HCT116 (cell line): ENCODE results near the gene IGFBP7. TPM values are rescaled to one million over a fixed set of nuclear protein-coding genes. Genes with fewer than 3 reads are reported as not detected.

Experiments
- ATAC-seq: fragments of 200-7000 bp; cut with Tn5 transposase; 2 replicates; pipeline ENCODE4 v1.9.1; 2020; ENCODE audit warnings: mild to moderate bottlenecking, moderate library complexity
- BruUV-seq: library from RNA; stranded (reverse); fragments of 400-500 nt; replicated peaks from 2 replicates; lab custom pipeline; 2021; lab: Mats Ljungman, UMichigan
- CTCF ChIA-PET: fragments of 300-600 bp; sonication (Branson Sonifier 250); formaldehyde crosslinking; loops from one replicate; lab custom pipeline; 2021; ENCODE audit warnings: antibody characterized with exemption; lab: Charles Lee
- POLR2A ChIA-PET: fragments of 300-600, 350-600 bp; sonication (Branson Sonifier 250); formaldehyde crosslinking; loops from one replicate; lab custom pipeline; 2021; ENCODE audit warnings: antibody characterized with exemption; lab: Charles Lee
- RAD21 ChIA-PET, 2 experiments: fragments of 300-600 bp; sonication (Branson Sonifier 250); formaldehyde crosslinking; loops; one replicate each; lab custom pipeline; 2023; ENCODE audit warnings: low total read pairs in 2 of 2; ENCODE audit not compliant: uncharacterized antibody in 2 of 2, unreplicated experiment in 2 of 2, low non-redundant PET in 1 of 2; lab: Charles Lee
- DNase-seq: peaks from one replicate; pipeline ENCODE4 v3.0.0-alpha.2; 2010; ENCODE audit warnings: low read depth, low spot score
- H2AFZ ChIP-seq: fragments of 200-600 bp; shearing (Covaris generic), sonication (generic); 2 replicates; pipeline ENCODE4 v1.6.1; 2017; ENCODE audit warnings: low read depth, mixed run types, mixed read lengths, antibody characterized with exemption, low read length; ENCODE audit not compliant: poor library complexity, severe bottlenecking
- H3K27ac ChIP-seq: 2 replicates; pipeline ENCODE4 v1.5.1; 2012; ENCODE audit warnings: low read depth, low read length
- H3K27me3 ChIP-seq: fragments of 200-600 bp; sonication (generic); 2 replicates; pipeline ENCODE4 v1.6.1; 2016; ENCODE audit warnings: mixed run types, low read length, mixed read lengths; ENCODE audit not compliant: insufficient read depth
- H3K36me3 ChIP-seq, 2 experiments: fragments of 200-500 bp in 1 of 2; fragments of 200-600 bp in 1 of 2; sonication (Bioruptor generic) in 1 of 2; sonication (generic) in 1 of 2; 2 replicates each; pipeline versions ENCODE4 v1.5.1 to v1.6.1; 2014 to 2016; ENCODE audit warnings: low read length in 2 of 2, inconsistent platforms in 1 of 2, mixed read lengths in 1 of 2, mixed run types in 1 of 2; ENCODE audit not compliant: insufficient read depth in 2 of 2, control insufficient read depth in 1 of 2
- H3K4me1 ChIP-seq, 2 experiments: fragments of 200-600 bp in 1 of 2; sonication (generic) in 1 of 2; 2 replicates each; pipeline versions ENCODE4 v1.5.1 to v1.6.1; 2012 to 2017; ENCODE audit warnings: low read length in 2 of 2, inconsistent platforms in 1 of 2, mild to moderate bottlenecking in 1 of 2, mixed read lengths in 1 of 2, mixed run types in 1 of 2, moderate library complexity in 1 of 2; ENCODE audit not compliant: insufficient read depth in 2 of 2, control insufficient read depth in 1 of 2
- H3K4me2 ChIP-seq: fragments of 200-600 bp; sonication (generic); 2 replicates; pipeline ENCODE4 v1.6.1; 2017; ENCODE audit warnings: mixed run types, low read length, mixed read lengths
- H3K4me3 ChIP-seq, 2 experiments: fragments of 200-600 bp in 1 of 2; sonication (generic) in 1 of 2; replicated peaks in 1 of 2; 2 replicates each; pipeline ENCODE4 v1.5.1; 2011 to 2016; ENCODE audit warnings: low read length in 2 of 2, control low read depth in 1 of 2, low read depth in 1 of 2, mild to moderate bottlenecking in 1 of 2, mixed read lengths in 1 of 2, mixed run types in 1 of 2
- H3K79me2 ChIP-seq: fragments of 200-600 bp; sonication (generic); 2 replicates; pipeline ENCODE4 v1.6.1; 2017; ENCODE audit warnings: mild to moderate bottlenecking, mixed run types, low read length, moderate library complexity, mixed read lengths; ENCODE audit not compliant: insufficient read depth
- H3K9ac ChIP-seq: fragments of 200-600 bp; sonication (generic); 2 replicates; pipeline ENCODE4 v1.6.1; 2016; ENCODE audit warnings: low read length, mixed read lengths
- H3K9me2 ChIP-seq: fragments of 200-600 bp; sonication (generic), shearing (Covaris generic); 2 replicates; pipeline ENCODE4 v1.6.1; 2017; ENCODE audit warnings: mixed run types, mild to moderate bottlenecking, moderate library complexity; ENCODE audit not compliant: insufficient read depth
- H3K9me3 ChIP-seq, 2 experiments: fragments of 200-500 bp in 1 of 2; fragments of 200-600 bp in 1 of 2; sonication (Bioruptor generic) in 1 of 2; sonication (generic) in 1 of 2; 2 replicates each; pipeline ENCODE4 v1.6.1; 2014 to 2017; ENCODE audit warnings: low read length in 2 of 2, mixed read lengths in 2 of 2, inconsistent platforms in 1 of 2, low read depth in 1 of 2, mild to moderate bottlenecking in 1 of 2, mixed run types in 1 of 2, moderate library complexity in 1 of 2; ENCODE audit not compliant: control insufficient read depth in 1 of 2, insufficient read depth in 1 of 2
- H4K20me1 ChIP-seq: fragments of 200-600 bp; sonication (generic), shearing (Covaris generic); 2 replicates; pipeline ENCODE4 v1.6.1; 2017; ENCODE audit warnings: mixed run types, mild to moderate bottlenecking, moderate library complexity; ENCODE audit not compliant: insufficient read depth
- CBX3 ChIP-seq: IDR thresholded peaks from 2 replicates; pipeline ENCODE4 v1.6.1; 2012; ENCODE audit warnings: low read depth
- CTCF ChIP-seq, 3 experiments: fragments of 200-600 bp in 1 of 3; sonication (generic) in 1 of 3; IDR thresholded peaks in 2 of 3; conservative IDR thresholded peaks in 1 of 3; 2 replicates each; pipeline ENCODE4 v1.5.1; 2012 to 2017; ENCODE audit warnings: low read depth in 2 of 3, low read length in 2 of 3, antibody characterized with exemption in 1 of 3, borderline replicate concordance in 1 of 3, control low read depth in 1 of 3, mild to moderate bottlenecking in 1 of 3, mixed read lengths in 1 of 3, mixed run types in 1 of 3, moderate library complexity in 1 of 3; ENCODE audit not compliant: insufficient read depth in 1 of 3
- EGR1 ChIP-seq: IDR thresholded peaks from 2 replicates; pipeline ENCODE4 v1.6.1; 2012; ENCODE audit warnings: low read depth
- ELF1 ChIP-seq: IDR thresholded peaks from 2 replicates; pipeline ENCODE4 v1.6.1; 2012; ENCODE audit warnings: low read depth, borderline replicate concordance
- EZH2 ChIP-seq: fragments of 200-600 bp; sonication (generic); IDR thresholded peaks from 2 replicates; pipeline ENCODE4 v1.6.1; 2017; ENCODE audit warnings: antibody characterized with exemption, mixed run types
- EZH2phosphoT487 ChIP-seq: fragments of 200-600 bp; IDR thresholded peaks from 2 replicates; pipeline ENCODE4 v1.6.1; 2018; ENCODE audit warnings: antibody characterized with exemption, borderline replicate concordance
- POLR2A ChIP-seq: IDR thresholded peaks from 2 replicates; pipeline ENCODE4 v1.7.0; 2011; ENCODE audit warnings: borderline replicate concordance; ENCODE audit not compliant: insufficient read depth, insufficient read length; ENCODE audit errors: extremely low read depth
- POLR2AphosphoS5 ChIP-seq: IDR thresholded peaks from 2 replicates; pipeline ENCODE4 v1.6.1; 2011; ENCODE audit warnings: mild to moderate bottlenecking, low read depth, low read length, moderate library complexity
- REST ChIP-seq: IDR thresholded peaks from 2 replicates; pipeline ENCODE4 v1.6.1; 2012; ENCODE audit warnings: low read depth
- SIN3A ChIP-seq: IDR thresholded peaks from 2 replicates; pipeline ENCODE4 v1.6.1; 2012; ENCODE audit warnings: low read depth
- SP1 ChIP-seq: IDR thresholded peaks from 2 replicates; pipeline ENCODE4 v1.6.1; 2012; ENCODE audit warnings: low read depth
- SRF ChIP-seq: IDR thresholded peaks from 2 replicates; pipeline ENCODE4 v1.6.1; 2012; ENCODE audit warnings: low read depth
- YY1 ChIP-seq: IDR thresholded peaks from 2 replicates; pipeline ENCODE4 v1.6.1; 2011; ENCODE audit warnings: low read length, low read depth, moderate library complexity, mild to moderate bottlenecking; ENCODE audit not compliant: insufficient replicate concordance; ENCODE audit errors: extremely low read depth
- ZBTB33 ChIP-seq: IDR thresholded peaks from 2 replicates; pipeline ENCODE4 v1.6.1; 2011; ENCODE audit warnings: mild to moderate bottlenecking, low read length, moderate library complexity; ENCODE audit not compliant: insufficient replicate concordance; ENCODE audit errors: extremely low read depth
- ZNF274 ChIP-seq: fragments of 200-500 bp; sonication (Bioruptor generic); IDR thresholded peaks from 2 replicates; pipeline ENCODE4 v1.6.1; 2014; ENCODE audit warnings: mild to moderate bottlenecking, low read depth, low read length, inconsistent platforms
- intact Hi-C: fragments of 100-400 bp; cut with micrococcal nuclease; formaldehyde crosslinking; loops from 2 replicates; pipeline ENCODE4 v1.10.0; 2022
- total RNA-seq: library from RNA; stranded (reverse); gene quantifications from one replicate; pipeline ENCODE4 v1.2.1, GENCODE V29; 2021; ENCODE audit not compliant: unreplicated experiment

Gene IGFBP7
- total RNA-seq, 1 experiment from 2014 or later, result 0.91 TPM

GRCh38 chr4:57064811-57065711 is 45.1 kb downstream of the IGFBP7 start:
- no peak for ATAC-seq
- intact Hi-C loops, result no loop called here
- ChIA-PET POLR2A (no interaction called here), RAD21 (no interaction called here), CTCF (no interaction called here)
- Histone ChIP-seq H2AFZ (no peak overlapping the region), H3K9ac (no peak overlapping the region), H3K27ac (no peak overlapping the region), H3K4me1 (no peaks in the 10 kb centered on the region), H3K79me2 (no peaks in the 10 kb centered on the region), H4K20me1 (no peaks in the 10 kb centered on the region), H3K9me2 (no peaks in the 10 kb centered on the region), H3K36me3 (no peaks in the 10 kb centered on the region), H3K4me3 (no peak overlapping the region), H3K4me2 (no peak overlapping the region)
- no TSS peak for BruUV-seq
- no peak for TF ChIP-seq EZH2
- no peak for TF ChIP-seq ZBTB33
- TF ChIP-seq ZNF274, result no peak
- no peak for TF ChIP-seq SP1
- TF ChIP-seq CTCF (IDR thresholded peaks at IDR 0.05 in 2 of 3, conservative IDR thresholded peaks at IDR 0.05 in 1 of 3; ENCODE audit: borderline replicate concordance in 1 of 3, insufficient read depth in 1 of 3, low read depth in 2 of 3, low read length in 2 of 3), result no peak
- no peak for TF ChIP-seq ELF1
- no peak for TF ChIP-seq CBX3
- TF ChIP-seq POLR2AphosphoS5, result no peak
- no peak for TF ChIP-seq EGR1
- no peak for TF ChIP-seq REST
- no peak for TF ChIP-seq YY1
- no peak for TF ChIP-seq SIN3A
- no peak for TF ChIP-seq SRF
- no peak for TF ChIP-seq POLR2A
- no peak for TF ChIP-seq EZH2phosphoT487
- TF ChIP-seq, all 23 proteins: peak for 0
- H3K9me3 ChIP-seq, result no peaks in the 10 kb centered on the region
- no peak for DNase-seq
- peaks cover 9% of the 10 kb centered on the region; the same call in 1 of the 2 replicates for H3K27me3 ChIP-seq
